Uterus (tissue), 2 donors: ENCODE results near the gene DCC.

Experiments used
- CTCF ChIP-seq, 4 experiments: fragments of 200-600 bp in 2 of 4; fragments of 450-650 bp in 2 of 4; sonication (generic) in 2 of 4; IDR thresholded peaks; one replicate each; pipeline ENCODE4 v1.5.1; 2016 to 2019; ENCODE audit warnings: antibody characterized with exemption in 4 of 4, mild to moderate bottlenecking in 2 of 4, moderate library complexity in 1 of 4
- POLR2A ChIP-seq, 2 donors: fragments of 450-650 bp; IDR thresholded peaks; one replicate each; pipeline ENCODE4 v1.6.1; 2016; ENCODE audit warnings: antibody characterized with exemption in 2 of 2, mild to moderate bottlenecking in 1 of 2, moderate library complexity in 1 of 2

GRCh38 chr18:52748343-52748742 is 408.3 kb downstream of the DCC start:
- TF ChIP-seq CTCF (IDR thresholded peaks at IDR 0.05) (no peak), POLR2A (IDR thresholded peaks at IDR 0.05) (no peak)
